AG09319 (cell line): Measurements from ENCODE around the gene AKAP13.

Source experiments
- DNase-seq: peaks from one replicate; pipeline ENCODE4 v3.0.0-alpha.2; 2010; ENCODE audit warnings: low read depth; ENCODE audit errors: extremely low read depth
- CTCF ChIP-seq: IDR thresholded peaks from 2 replicates; pipeline ENCODE4 v1.5.1; 2011; ENCODE audit warnings: low read depth, mild to moderate bottlenecking, inconsistent platforms, low read length, moderate library complexity

AKAP13 gene

GRCh38 chr15:85607141-85607806 lies 226.9 kb downstream of the AKAP13 start:
- DNase-seq = no peak

GRCh38 chr15:85607842-85608241 lies 227.4 kb downstream of the AKAP13 start:
- TF ChIP-seq CTCF = no peak
- DNase-seq = no peak

More at GRCh38 chr15:85607141-85607806, 226.9 kb downstream of the AKAP13 start:
- TF ChIP-seq CTCF = no peak

GRCh38 chr15:85609492-85609891 lies 229.1 kb downstream of the AKAP13 start:
- DNase-seq = no peak

GRCh38 chr15:85611361-85611760 lies 231.0 kb downstream of the AKAP13 start:
- no peak for TF ChIP-seq CTCF
- DNase-seq = no peak

More at GRCh38 chr15:85609492-85609891, 229.1 kb downstream of the AKAP13 start:
- TF ChIP-seq CTCF = no peak

- no peak for DNase-seq
- TF ChIP-seq CTCF = no peak
Observed at GRCh38 chr15:85614059-85614458, 233.7 kb downstream of the AKAP13 start.

- no peak for DNase-seq
- TF ChIP-seq CTCF = peak; percentile 55
Observed at GRCh38 chr15:85615930-85616329, 235.5 kb downstream of the AKAP13 start.

GRCh38 chr15:85616549-85617110 lies 236.2 kb downstream of the AKAP13 start:
- no peak for DNase-seq
- TF ChIP-seq CTCF = no peak
